ENCODE results near the gene PRDM13. TPM values are rescaled to one million over a fixed set of nuclear protein-coding genes. Genes with fewer than 3 reads are reported as not detected.

The PRDM13 gene
- total and polyA plus RNA-seq, 2 donors = under 0.01 TPM; not detected in 1

GRCh38 chr6:99660206-99660605, 53.6 kb downstream of the PRDM13 start:
- no peak for DNase-seq (ENCODE audit: low read depth in 6 of 9, low spot score in 9 of 9)
- H3K4me3 ChIP-seq (ENCODE audit: low read length in 2 of 2) = no peak overlapping the region
- no peak overlapping the region for H3K27ac ChIP-seq (ENCODE audit: low read depth in 1 of 2, low read length in 1 of 2)
- no peaks in the 10 kb centered on the region for H3K36me3 ChIP-seq (ENCODE audit: control insufficient read depth in 2 of 2, insufficient read depth in 2 of 2, low read length in 1 of 2)
- H3K27me3 ChIP-seq (ENCODE audit: control insufficient read depth in 2 of 2, insufficient read depth in 1 of 2, low read length in 1 of 2) = no peaks in the 10 kb centered on the region
- no peaks in the 10 kb centered on the region for H3K4me1 ChIP-seq (ENCODE audit: control insufficient read depth in 2 of 2, insufficient read depth in 2 of 2, low read length in 2 of 2)
- 37% methylated on average over 1 of the region's 1 CpG for WGBS
- no peaks in the 10 kb centered on the region for H3K9me3 ChIP-seq (ENCODE audit: control insufficient read depth in 2 of 2, insufficient read depth in 1 of 2, low read length in 1 of 2)

GRCh38 chr6:99661870-99662269, 55.2 kb downstream of the PRDM13 start:
- WGBS = 49% methylated on average over 1 of the region's 1 CpG
- Histone ChIP-seq H3K27ac (ENCODE audit: low read depth in 1 of 2, low read length in 1 of 2) (no peak overlapping the region), H3K4me3 (ENCODE audit: low read length in 2 of 2) (no peak overlapping the region), H3K4me1 (ENCODE audit: control insufficient read depth in 2 of 2, insufficient read depth in 2 of 2, low read length in 2 of 2) (no peaks in the 10 kb centered on the region), H3K9me3 (ENCODE audit: control insufficient read depth in 2 of 2, insufficient read depth in 1 of 2, low read length in 1 of 2) (no peaks in the 10 kb centered on the region), H3K27me3 (ENCODE audit: control insufficient read depth in 2 of 2, insufficient read depth in 1 of 2, low read length in 1 of 2) (no peaks in the 10 kb centered on the region), H3K36me3 (ENCODE audit: control insufficient read depth in 2 of 2, insufficient read depth in 2 of 2, low read length in 1 of 2) (no peaks in the 10 kb centered on the region)
- no peak for DNase-seq (ENCODE audit: low read depth in 6 of 9, low spot score in 9 of 9)

DNA sequence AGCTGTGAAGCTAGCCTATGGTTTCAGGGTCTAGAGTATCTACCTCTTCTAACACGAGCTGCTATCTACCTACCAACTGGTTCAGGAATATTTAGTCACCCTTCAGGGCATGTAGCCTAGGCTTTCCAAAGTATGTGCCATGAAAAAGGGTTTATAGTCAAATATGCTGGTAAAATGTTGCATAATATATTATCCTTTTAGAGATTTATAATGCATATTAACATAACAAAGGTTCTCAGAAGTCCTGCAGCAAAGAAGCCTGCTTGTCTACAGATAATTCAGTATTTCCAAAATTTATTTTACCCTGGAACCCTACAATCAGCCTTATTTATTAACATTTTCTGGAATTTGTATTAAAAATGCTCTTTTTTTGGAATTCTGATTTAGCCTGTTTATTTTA, 56.0 kb downstream of the PRDM13 start:
- no peaks in the 10 kb centered on the region for H3K27me3 ChIP-seq (ENCODE audit: control insufficient read depth in 2 of 2, insufficient read depth in 1 of 2, low read length in 1 of 2)
- 52% methylated on average over 1 of the region's 1 CpG for WGBS
- H3K4me3 ChIP-seq (ENCODE audit: low read length in 2 of 2) = no peak overlapping the region
- no peak overlapping the region for H3K27ac ChIP-seq (ENCODE audit: low read depth in 1 of 2, low read length in 1 of 2)
- no peak for DNase-seq (ENCODE audit: low read depth in 6 of 9, low spot score in 9 of 9)
- no peaks in the 10 kb centered on the region for H3K4me1 ChIP-seq (ENCODE audit: control insufficient read depth in 2 of 2, insufficient read depth in 2 of 2, low read length in 2 of 2)
- H3K36me3 ChIP-seq (ENCODE audit: control insufficient read depth in 2 of 2, insufficient read depth in 2 of 2, low read length in 1 of 2) = no peaks in the 10 kb centered on the region
- H3K9me3 ChIP-seq (ENCODE audit: control insufficient read depth in 2 of 2, insufficient read depth in 1 of 2, low read length in 1 of 2) = no peaks in the 10 kb centered on the region

Other genes starting within 250 kb of the PRDM13 start
- gene COQ3, start 212.6 kb upstream of the PRDM13 start, total RNA-seq = 12.1 TPM
- gene COQ3, start 212.6 kb upstream of the PRDM13 start, polyA plus RNA-seq = 16.9 TPM
- 129 TPM for gene PNISR, start 181.5 kb upstream of the PRDM13 start, total RNA-seq
- 86.9 TPM for gene PNISR, start 181.5 kb upstream of the PRDM13 start, polyA plus RNA-seq
- gene USP45, start 91.4 kb upstream of the PRDM13 start, total RNA-seq = 7.3 TPM
- 5.9 TPM for gene USP45, start 91.4 kb upstream of the PRDM13 start, polyA plus RNA-seq
- 67.0 TPM for gene CCNC, start 38.2 kb upstream of the PRDM13 start, total RNA-seq
- gene CCNC, start 38.2 kb upstream of the PRDM13 start, polyA plus RNA-seq = 61.2 TPM

Data from thymus (tissue), 11 donors.